ENCODE measurements around the gene NIPSNAP3A.
A peak's percentile ranks its signal among the peaks of the same experiment; 100 is the strongest.

The NIPSNAP3A gene

DNA sequence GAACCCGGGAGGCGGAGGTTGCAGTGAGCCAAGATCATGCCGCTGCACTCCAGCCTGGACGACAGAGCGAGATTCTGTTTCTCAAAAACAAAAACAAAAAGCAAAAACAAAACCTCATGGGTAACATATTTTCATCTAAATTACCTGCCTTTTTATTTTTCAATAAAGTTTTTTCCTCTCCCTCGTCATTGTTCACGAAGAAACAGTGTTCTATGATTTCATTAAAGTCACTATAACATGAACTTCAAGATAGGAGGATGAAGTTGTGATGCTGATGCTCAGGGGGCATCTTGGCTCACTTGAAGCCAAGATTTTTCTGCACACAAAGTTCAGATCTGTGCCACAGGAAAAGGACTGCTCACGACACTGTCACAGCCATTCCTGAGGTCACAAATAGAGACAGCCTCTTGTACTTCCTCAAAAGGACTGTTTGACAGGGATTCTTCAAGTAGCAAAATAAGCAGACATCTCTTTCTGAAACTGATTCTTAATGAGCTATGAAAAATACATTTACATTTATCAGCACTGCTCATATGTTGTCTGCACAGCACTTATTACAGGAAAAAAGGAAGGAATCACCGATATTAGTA is 32.6 kb downstream of the NIPSNAP3A start:
- TF ChIP-seq, protein P1, sequence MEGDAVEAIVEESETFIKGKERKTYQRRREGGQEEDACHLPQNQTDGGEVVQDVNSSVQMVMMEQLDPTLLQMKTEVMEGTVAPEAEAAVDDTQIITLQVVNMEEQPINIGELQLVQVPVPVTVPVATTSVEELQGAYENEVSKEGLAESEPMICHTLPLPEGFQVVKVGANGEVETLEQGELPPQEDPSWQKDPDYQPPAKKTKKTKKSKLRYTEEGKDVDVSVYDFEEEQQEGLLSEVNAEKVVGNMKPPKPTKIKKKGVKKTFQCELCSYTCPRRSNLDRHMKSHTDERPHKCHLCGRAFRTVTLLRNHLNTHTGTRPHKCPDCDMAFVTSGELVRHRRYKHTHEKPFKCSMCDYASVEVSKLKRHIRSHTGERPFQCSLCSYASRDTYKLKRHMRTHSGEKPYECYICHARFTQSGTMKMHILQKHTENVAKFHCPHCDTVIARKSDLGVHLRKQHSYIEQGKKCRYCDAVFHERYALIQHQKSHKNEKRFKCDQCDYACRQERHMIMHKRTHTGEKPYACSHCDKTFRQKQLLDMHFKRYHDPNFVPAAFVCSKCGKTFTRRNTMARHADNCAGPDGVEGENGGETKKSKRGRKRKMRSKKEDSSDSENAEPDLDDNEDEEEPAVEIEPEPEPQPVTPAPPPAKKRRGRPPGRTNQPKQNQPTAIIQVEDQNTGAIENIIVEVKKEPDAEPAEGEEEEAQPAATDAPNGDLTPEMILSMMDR (conservative IDR thresholded peaks at IDR 0.05; ENCODE audit: low read length), result no peak
- DNase-seq (ENCODE audit: low read depth), result no peak
- H3K4me3 ChIP-seq (ENCODE audit: low read length), result no peak overlapping the region

DNA sequence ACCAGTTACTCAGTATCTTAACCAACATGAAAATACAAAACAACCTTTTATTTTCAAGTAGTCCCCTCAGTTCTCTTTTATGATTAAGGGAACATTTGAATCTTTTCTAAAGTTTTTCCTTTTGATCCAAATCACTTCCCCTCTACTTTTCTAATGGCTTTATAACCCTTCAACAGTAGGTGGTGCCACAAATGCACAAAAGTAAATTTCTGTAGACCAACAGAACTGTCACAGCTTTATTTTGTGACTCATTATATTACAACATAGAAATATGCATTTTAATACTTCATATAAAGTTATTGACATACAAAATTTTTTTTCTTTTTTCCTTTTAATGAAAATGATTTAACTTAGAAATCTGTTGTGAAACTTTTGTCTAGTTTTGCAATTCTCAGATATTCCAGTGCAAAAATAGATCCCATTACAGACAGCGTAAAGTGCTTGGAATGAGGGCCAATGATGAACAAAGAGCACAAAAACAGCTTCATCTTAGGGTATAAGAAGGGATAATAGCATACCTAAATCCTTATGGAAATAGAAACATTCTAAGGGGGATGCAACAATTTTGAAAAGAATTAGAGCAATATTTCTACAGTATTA is 33.4 kb downstream of the NIPSNAP3A start:
- TF ChIP-seq, protein P1 (conservative IDR thresholded peaks at IDR 0.05; ENCODE audit: low read length), result peak; percentile 69
- H3K4me3 ChIP-seq (ENCODE audit: low read length), result no peak overlapping the region
- peak; percentile 53 for DNase-seq (ENCODE audit: low read depth)

DNA sequence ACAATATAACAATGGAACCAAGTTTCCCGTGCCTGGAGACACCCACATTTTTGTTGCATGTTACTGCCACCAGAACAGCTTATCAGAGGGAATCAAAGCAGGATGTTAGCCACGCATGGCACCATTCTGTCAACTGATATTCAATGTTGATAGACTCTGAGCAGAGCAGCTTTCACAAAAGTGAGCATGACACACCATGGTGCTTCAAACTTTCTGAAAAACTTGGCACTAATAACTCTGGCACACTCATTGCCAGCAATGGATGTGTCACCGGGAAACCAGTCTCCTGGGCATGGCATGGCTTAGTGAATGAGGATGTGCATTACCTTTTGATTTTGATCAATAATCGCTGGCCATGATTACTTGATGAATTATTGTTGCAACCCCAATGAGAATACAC is 36.1 kb downstream of the NIPSNAP3A start:
- no peak overlapping the region for H3K4me3 ChIP-seq (ENCODE audit: low read length)
- no peak for DNase-seq (ENCODE audit: low read depth)
- TF ChIP-seq, protein P1 (conservative IDR thresholded peaks at IDR 0.05; ENCODE audit: low read length), result no peak

DNA sequence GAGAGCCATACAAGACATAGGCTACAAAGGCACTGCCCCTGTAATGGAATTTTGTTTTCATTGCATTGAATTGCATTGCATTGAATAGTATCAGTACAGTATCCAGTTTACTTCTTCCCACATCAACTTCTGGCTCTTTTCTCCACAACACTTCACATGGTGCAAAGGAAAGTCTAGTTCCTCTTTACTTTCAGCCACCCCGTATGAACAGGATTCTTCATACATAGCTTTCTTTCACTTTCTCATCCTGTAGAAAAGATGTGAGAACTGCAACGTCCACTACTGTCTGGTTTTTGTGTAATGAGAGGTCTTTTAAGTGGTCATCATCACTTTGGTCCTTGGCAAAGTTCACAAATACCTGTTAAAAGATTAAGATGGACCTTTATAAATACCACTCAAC is 36.6 kb downstream of the NIPSNAP3A start:
- no peak for DNase-seq (ENCODE audit: low read depth)
- TF ChIP-seq, protein P1 (conservative IDR thresholded peaks at IDR 0.05; ENCODE audit: low read length), result no peak
- H3K4me3 ChIP-seq (ENCODE audit: low read length), result no peak overlapping the region

DNA sequence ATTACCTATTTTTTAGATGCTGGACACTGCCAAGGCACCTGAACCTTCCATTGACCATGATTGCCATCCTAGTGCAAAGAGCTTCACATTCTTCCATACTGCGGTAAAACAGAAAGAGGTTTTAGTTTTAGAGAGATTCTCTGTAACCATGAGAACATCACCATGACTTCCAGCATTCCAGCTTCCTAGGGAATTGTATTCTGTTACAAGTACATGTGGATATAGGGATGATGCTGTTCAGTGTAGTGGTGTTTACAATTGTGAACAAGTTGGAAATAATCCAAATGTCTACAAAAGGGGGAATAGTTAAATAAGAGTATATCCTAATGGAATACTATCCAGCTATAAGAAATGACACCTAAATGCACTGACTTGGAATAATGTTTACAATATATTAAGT is 38.8 kb downstream of the NIPSNAP3A start:
- no peak overlapping the region for H3K4me3 ChIP-seq (ENCODE audit: low read length)
- TF ChIP-seq, protein P1 (conservative IDR thresholded peaks at IDR 0.05; ENCODE audit: low read length), result no peak
- no peak for DNase-seq (ENCODE audit: low read depth)

DNA sequence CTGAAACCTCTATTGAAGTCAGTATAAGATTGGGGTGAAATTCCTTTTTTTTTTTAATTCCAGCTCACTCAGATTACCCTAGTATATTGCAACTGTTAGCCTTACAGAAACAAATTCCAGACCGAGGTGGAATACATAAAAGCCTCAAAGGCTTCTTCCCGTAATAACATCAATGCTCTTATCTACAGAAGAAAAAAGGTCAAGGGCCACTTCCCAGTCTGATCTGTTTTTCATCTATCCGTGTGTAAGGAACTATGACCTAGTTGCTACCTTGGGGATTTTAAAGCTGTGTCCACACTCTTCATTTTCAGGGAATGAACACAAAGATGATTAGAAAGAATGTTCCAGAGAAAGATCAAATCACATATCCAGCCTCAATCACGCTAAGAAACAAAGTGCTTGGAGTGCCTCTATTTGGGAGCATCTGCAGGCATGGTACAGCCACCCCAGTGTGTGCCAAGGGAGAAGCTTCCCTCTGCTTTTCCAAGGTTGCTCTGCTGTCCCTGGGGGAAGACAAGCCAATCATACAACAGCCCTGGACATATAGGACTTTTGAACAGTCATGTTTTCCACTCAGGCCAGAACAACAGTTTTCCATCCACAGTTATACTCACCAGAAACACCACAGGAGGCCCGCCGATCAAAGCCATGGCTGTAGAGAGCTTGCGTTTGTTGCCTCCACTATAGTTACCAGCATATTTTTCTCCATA is 40.0 kb downstream of the NIPSNAP3A start:
- TF ChIP-seq, protein P1 (conservative IDR thresholded peaks at IDR 0.05; ENCODE audit: low read length), result no peak
- no peak overlapping the region for H3K4me3 ChIP-seq (ENCODE audit: low read length)
- DNase-seq (ENCODE audit: low read depth), result no peak

DNA sequence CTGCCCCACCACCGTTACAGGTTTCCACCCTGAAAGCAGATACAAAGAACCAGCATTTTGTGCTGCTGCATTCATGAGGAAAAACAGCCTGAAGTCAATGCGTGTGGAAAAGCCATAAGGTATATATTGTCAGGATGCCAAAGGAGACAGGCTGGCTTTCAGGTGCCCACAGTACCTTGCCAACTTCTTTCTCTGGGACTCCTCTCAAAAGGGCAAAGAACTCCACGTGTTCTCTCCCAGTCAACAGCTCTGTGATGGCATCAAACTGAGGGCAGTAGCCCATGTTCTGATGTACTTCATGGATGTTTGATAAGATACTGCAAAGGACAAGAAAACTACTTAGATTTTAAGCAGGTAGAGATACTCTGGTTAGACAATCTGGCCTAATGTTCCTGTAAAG is 40.8 kb downstream of the NIPSNAP3A start:
- H3K4me3 ChIP-seq (ENCODE audit: low read length), result no peak overlapping the region
- DNase-seq (ENCODE audit: low read depth), result no peak
- TF ChIP-seq, protein P1 (conservative IDR thresholded peaks at IDR 0.05; ENCODE audit: low read length), result no peak

All from AG10803 (cell line).